CD14-positive monocyte (primary cell): ENCODE results near the gene OXSR1. TPM values are rescaled to one million over a fixed set of nuclear protein-coding genes. Genes with fewer than 3 reads are reported as not detected.

Source experiments
- DNase-seq, 3 donors: peaks; one replicate each; pipeline ENCODE4 v3.0.0-alpha.2; 2011 to 2022
- H2AFZ ChIP-seq: 2 replicates; pipeline ENCODE4 v1.6.0; 2012; ENCODE audit warnings: mild to moderate bottlenecking, low read depth, low read length, inconsistent platforms; ENCODE audit not compliant: insufficient read depth, poor library complexity, severe bottlenecking
- H3K27ac ChIP-seq, 2 donors: 1 replicate in 1 of 2; 2 replicates in 1 of 2; pipeline ENCODE4 v1.5.1; 2012 to 2013; ENCODE audit warnings: low read length in 2 of 2, control low read depth in 1 of 2, inconsistent platforms in 1 of 2, low read depth in 1 of 2, mild to moderate bottlenecking in 1 of 2
- H3K27me3 ChIP-seq, 2 donors: one replicate each; pipeline versions ENCODE4 v1.6.0 to v1.6.1; 2011 to 2013; ENCODE audit warnings: low read length in 2 of 2; ENCODE audit not compliant: control insufficient read depth in 2 of 2, insufficient read depth in 2 of 2
- H3K36me3 ChIP-seq, 2 donors: replicated peaks in 1 of 2; 1 replicate in 1 of 2; 2 replicates in 1 of 2; pipeline versions ENCODE4 v1.5.1 to v1.6.1; 2012 to 2013; ENCODE audit warnings: low read length in 2 of 2, control low read depth in 1 of 2, inconsistent platforms in 1 of 2, mild to moderate bottlenecking in 1 of 2; ENCODE audit not compliant: insufficient read depth in 2 of 2, control insufficient read depth in 1 of 2
- H3K4me1 ChIP-seq, 2 donors: 1 replicate in 1 of 2; 2 replicates in 1 of 2; pipeline versions ENCODE4 v1.5.1 to v1.6.1; 2012 to 2013; ENCODE audit warnings: low read length in 2 of 2, control low read depth in 1 of 2, inconsistent platforms in 1 of 2, mild to moderate bottlenecking in 1 of 2, moderate library complexity in 1 of 2; ENCODE audit not compliant: insufficient read depth in 2 of 2, control insufficient read depth in 1 of 2
- H3K4me2 ChIP-seq: replicated peaks from 2 replicates; pipeline ENCODE3; 2012; ENCODE audit warnings: low read length, moderate library complexity, mild to moderate bottlenecking; ENCODE audit not compliant: poor library complexity, severe bottlenecking; ENCODE audit errors: extremely low read depth
- H3K4me3 ChIP-seq, 3 experiments: fragments of 200-600 bp in 1 of 3; sonication (generic) in 1 of 3; replicated peaks in 1 of 3; 1 replicate in 2 of 3; 2 replicates in 1 of 3; pipeline ENCODE4 v1.5.1; 2011 to 2013; ENCODE audit warnings: low read length in 3 of 3, mild to moderate bottlenecking in 3 of 3, control low read depth in 2 of 3, low read depth in 2 of 3, inconsistent platforms in 1 of 3, moderate library complexity in 1 of 3
- H3K79me2 ChIP-seq: 2 replicates; pipeline ENCODE4 v1.6.0; 2012; ENCODE audit warnings: mild to moderate bottlenecking, control low read depth, inconsistent platforms, low read length, moderate library complexity; ENCODE audit not compliant: insufficient read depth
- H3K9ac ChIP-seq: 2 replicates; pipeline ENCODE4 v1.6.0; 2017; ENCODE audit warnings: low read length, mild to moderate bottlenecking; ENCODE audit not compliant: insufficient read depth, poor library complexity, severe bottlenecking
- H3K9me3 ChIP-seq, 2 donors: replicated peaks in 1 of 2; 1 replicate in 1 of 2; 2 replicates in 1 of 2; pipeline versions ENCODE4 v1.5.1 to v1.6.1; 2012 to 2013; ENCODE audit warnings: low read length in 2 of 2, control low read depth in 1 of 2; ENCODE audit not compliant: control insufficient read depth in 1 of 2, insufficient read depth in 1 of 2
- H4K20me1 ChIP-seq: 2 replicates; pipeline ENCODE4 v1.6.0; 2012; ENCODE audit warnings: mild to moderate bottlenecking, low read length, control low read depth, moderate library complexity; ENCODE audit not compliant: insufficient read depth
- H3K27ac Mint-ChIP-seq, 7 donors: one replicate each; pipeline ENCODE4 v1.8.0; 2020; ENCODE audit warnings: mild to moderate bottlenecking in 7 of 7, mixed read lengths in 7 of 7, moderate library complexity in 6 of 7, inconsistent platforms in 2 of 7
- H3K27me3 Mint-ChIP-seq, 3 donors: one replicate each; pipeline ENCODE4 v1.8.0; 2021 to 2022; ENCODE audit warnings: low read depth in 3 of 3, mild to moderate bottlenecking in 3 of 3, mixed read lengths in 3 of 3, moderate library complexity in 3 of 3, inconsistent platforms in 1 of 3
- H3K36me3 Mint-ChIP-seq, 2 donors: one replicate each; pipeline ENCODE4 v1.8.0; 2020; ENCODE audit warnings: mixed read lengths in 2 of 2, inconsistent platforms in 1 of 2, mild to moderate bottlenecking in 1 of 2
- H3K4me1 Mint-ChIP-seq: one replicate; pipeline ENCODE4 v1.8.0; 2020; ENCODE audit warnings: mild to moderate bottlenecking, mixed read lengths
- H3K4me3 Mint-ChIP-seq, 2 donors: one replicate each; pipeline ENCODE4 v1.8.0; 2020; ENCODE audit warnings: mild to moderate bottlenecking in 2 of 2, mixed read lengths in 2 of 2, moderate library complexity in 1 of 2
- H3K9me3 Mint-ChIP-seq, 7 donors: one replicate each; pipeline ENCODE4 v1.8.0; 2020 to 2022; ENCODE audit warnings: mixed read lengths in 7 of 7, mild to moderate bottlenecking in 6 of 7, moderate library complexity in 6 of 7, inconsistent platforms in 2 of 7
- CTCF ChIP-seq: fragments of 200-600 bp; IDR thresholded peaks from one replicate; pipeline ENCODE4 v1.8.0; 2022; ENCODE audit warnings: antibody characterized with exemption, mild to moderate bottlenecking
- WGBS: methylation state at CpG from one replicate; pipeline ENCODE4 v1.1.5; 2013; ENCODE audit warnings: missing lambda C conversion rate; ENCODE audit not compliant: insufficient coverage; 5-methylcytosine and 5-hydroxymethylcytosine counted together
- intact Hi-C, 2 donors: fragments of 100-400 bp; cut with micrococcal nuclease; formaldehyde crosslinking; loops; one replicate each; pipeline versions ENCODE4 v1.15.0 to v1.15.1; 2023
- polyA plus RNA-seq, 3 donors: library from polyadenylated mRNA; depleted of rRNA in 1 of 3; unstranded in 2 of 3; stranded (reverse) in 1 of 3; fragments of 300-500 nt in 2 of 3; fragments of >200 nt in 1 of 3; fragmentation: Illumina TruSeq in 2 of 3; gene quantifications; 1 replicate in 2 of 3; 2 replicates in 1 of 3; pipeline ENCODE4 v1.2.3, GENCODE V29; 2012 to 2021

Gene OXSR1
- polyA plus RNA-seq, 3 donors: 9.4 to 20.3 (median 12.3) TPM

GRCh38 chr3:38266810-38267209 lies 101.5 kb downstream of the OXSR1 start:
- H3K9me3 ChIP-seq: no peaks in the 10 kb centered on the region
- peaks cover 19 to 20% of the 10 kb centered on the region in 2 donors for H3K4me1 ChIP-seq
- no CpG with 5 or more reads among the region's 1 CpG for WGBS
- no peak overlapping the region for H3K4me2 ChIP-seq
- DNase-seq: no peak
- no peaks in the 10 kb centered on the region for H3K36me3 ChIP-seq
- H3K4me3 ChIP-seq: no peak overlapping the region
- H4K20me1 ChIP-seq: no peaks in the 10 kb centered on the region
- no peak overlapping the region for H2AFZ ChIP-seq
- TF ChIP-seq CTCF: no peak
- Mint-ChIP-seq H3K9me3 (peaks cover 0 to under 1% (median 0%) of the 10 kb centered on the region in 7 donors), H3K27me3 (peaks cover 0 to 5% (median 1%) of the 10 kb centered on the region in 3 donors), H3K27ac (no peak overlapping the region), H3K36me3 (peaks cover 0 to 5% of the 10 kb centered on the region in 2 donors), H3K4me1 (peaks cover 19% of the 10 kb centered on the region), H3K4me3 (no peak overlapping the region)
- no peaks in the 10 kb centered on the region for H3K79me2 ChIP-seq
- H3K9ac ChIP-seq: no peak overlapping the region
- no peaks in the 10 kb centered on the region for H3K27me3 ChIP-seq
- intact Hi-C loops: no loop called here
- no peak overlapping the region for H3K27ac ChIP-seq

GRCh38 chr3:38267662-38268061 lies 102.3 kb downstream of the OXSR1 start:
- no peak for DNase-seq
- H3K9me3 Mint-ChIP-seq: no peaks in the 10 kb centered on the region
- WGBS: 8% methylated on average over 2 of the region's 2 CpGs
- peaks cover 0 to 5% (median 3%) of the 10 kb centered on the region in 3 donors for H3K27me3 Mint-ChIP-seq
- Histone ChIP-seq H3K9ac (no peak overlapping the region), H2AFZ (no peak overlapping the region), H3K79me2 (no peaks in the 10 kb centered on the region), H3K27ac (peak overlapping the region in 1 of 2 donors; percentile 75), H3K4me2 (peak overlapping the region; percentile 76), H4K20me1 (no peaks in the 10 kb centered on the region), H3K27me3 (no peaks in the 10 kb centered on the region), H3K4me1 (peaks cover 19 to 20% of the 10 kb centered on the region in 2 donors), H3K4me3 (peak overlapping the region in 1 of 3 experiments; percentile 71), H3K36me3 (no peaks in the 10 kb centered on the region), H3K9me3 (no peaks in the 10 kb centered on the region)
- H3K36me3 Mint-ChIP-seq: peaks cover 0 to 5% of the 10 kb centered on the region in 2 donors
- no peak for TF ChIP-seq CTCF
- H3K27ac Mint-ChIP-seq: peak overlapping the region in 5 of 7 donors; percentile 40 to 80 (median 66)
- H3K4me1 Mint-ChIP-seq: peaks cover 19% of the 10 kb centered on the region
- H3K4me3 Mint-ChIP-seq: no peak overlapping the region
- intact Hi-C loops: no loop called here
